Measurements from ENCODE around the gene SORBS1. TPM values are rescaled to one million over a fixed set of nuclear protein-coding genes. Genes with fewer than 3 reads are reported as not detected.
"Not testable (repeated sequence)": the region's sequence is repeated elsewhere in the genome, so short reads cannot be mapped to it uniquely, and the experiment has no call there.

The SORBS1 gene
- total and polyA plus RNA-seq, 9 of the 15 experiments (the other 6 are each of a cell fraction or from before 2014, with no cell fraction given) = 2.0 to 13.3 (median 6.5) TPM

DNA sequence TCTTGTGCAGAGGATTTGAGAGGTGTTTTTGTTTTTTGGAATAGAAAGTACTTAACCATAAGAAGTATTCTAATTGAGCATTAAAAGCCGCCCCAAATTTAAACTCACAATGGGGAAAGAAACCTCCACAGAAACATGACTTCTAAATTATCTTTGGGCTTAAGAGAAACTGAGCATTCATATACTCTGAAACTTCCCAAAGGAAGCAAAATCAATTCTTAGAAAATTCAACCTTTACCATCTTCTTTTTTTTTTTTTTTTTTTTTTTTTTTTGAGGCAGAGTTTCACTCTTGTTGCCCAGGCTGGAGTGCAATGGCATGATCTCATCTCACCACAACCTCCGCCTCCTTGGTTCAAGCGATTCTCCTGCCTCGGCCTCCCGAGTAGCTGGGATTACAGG is 93.5 kb downstream of the SORBS1 start:
- H3K79me2 ChIP-seq (ENCODE audit: control insufficient read depth, insufficient read depth, low read length); H3K9me1 ChIP-seq (ENCODE audit: control insufficient read depth, insufficient read depth, low read length); H3K4me3 ChIP-seq; H3K4me2 ChIP-seq (ENCODE audit: insufficient read depth, low read length); H3K9ac ChIP-seq (ENCODE audit: insufficient read depth in 1 of 2, low read depth in 2 of 2, low read length in 2 of 2); H3K9me3 ChIP-seq (replicated peaks; ENCODE audit: control insufficient read depth, insufficient read depth, low read depth, low read length); H3K36me3 ChIP-seq (ENCODE audit: control insufficient read depth, insufficient read depth, low read length); FAIRE-seq; H3K27me3 ChIP-seq (ENCODE audit: control insufficient read depth in 2 of 2, insufficient read depth in 2 of 2, low read length in 2 of 2); POLR2A ChIA-PET; DNase-seq (ENCODE audit: extremely low read depth in 1 of 4, low spot score in 3 of 4); H3K4me1 ChIP-seq (replicated peaks in 1 of 2; ENCODE audit: control insufficient read depth in 2 of 2, insufficient read depth in 2 of 2, low read length in 2 of 2); ATAC-seq; H4K20me1 ChIP-seq (replicated peaks; ENCODE audit: control insufficient read depth, insufficient read depth, low read length); in situ Hi-C loops (cut with MboI); BruUV-seq (replicated peaks): not testable (repeated sequence)
- H2AFZ ChIP-seq (ENCODE audit: low read depth, low read length) = peak overlapping the region; percentile 85
- intact Hi-C loops (cut with micrococcal nuclease) = loop anchor here (2.0 to 5.0 kb wide), 2 partner anchors 35 to 97 kb away; no protein-coding TSS in a partner anchor
- CTCF ChIA-PET (ENCODE audit: low intra/inter-chr PET ratio) = interaction anchor here (0.6 kb wide), 1 partner anchor 133 kb away, joined by 4 read pairs; no protein-coding TSS in a partner anchor
- H3K27ac ChIP-seq (ENCODE audit: extremely low read depth, low read depth, low read length) = peak overlapping the region; percentile 50; the same call in 2 of the 3 replicates
- WGBS (ENCODE audit: insufficient coverage, low coverage, missing lambda C conversion rate) = 60% methylated on average over 2 of the region's 5 CpGs

DNA sequence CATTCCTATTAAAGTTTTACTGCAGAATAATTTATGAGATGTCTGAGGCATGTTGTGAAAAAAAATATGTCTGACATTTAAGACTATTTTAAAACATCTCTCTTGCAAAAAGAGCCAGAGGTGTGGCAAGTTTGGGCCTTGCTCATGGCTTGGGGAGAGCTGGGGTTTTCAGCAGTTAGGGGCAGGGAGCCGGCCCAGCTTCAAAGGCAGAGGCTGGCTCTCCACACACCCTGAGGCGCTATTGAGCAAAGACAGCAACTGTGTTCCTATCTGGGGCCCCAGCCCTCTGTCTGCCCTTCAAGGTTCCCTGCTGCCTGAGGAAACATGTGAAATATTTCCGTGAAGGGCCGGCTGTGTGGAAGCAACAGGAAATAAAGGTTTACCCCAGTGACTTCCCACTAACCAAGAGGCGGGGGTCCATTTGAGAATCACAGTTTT is 94.0 kb downstream of the SORBS1 start:
- CTCF ChIA-PET (ENCODE audit: low intra/inter-chr PET ratio) = no interaction called here
- DNase-seq (ENCODE audit: extremely low read depth in 1 of 4, low spot score in 3 of 4) = peak; percentile 45 to 83 (median 62)
- TF ChIP-seq, protein P1, sequence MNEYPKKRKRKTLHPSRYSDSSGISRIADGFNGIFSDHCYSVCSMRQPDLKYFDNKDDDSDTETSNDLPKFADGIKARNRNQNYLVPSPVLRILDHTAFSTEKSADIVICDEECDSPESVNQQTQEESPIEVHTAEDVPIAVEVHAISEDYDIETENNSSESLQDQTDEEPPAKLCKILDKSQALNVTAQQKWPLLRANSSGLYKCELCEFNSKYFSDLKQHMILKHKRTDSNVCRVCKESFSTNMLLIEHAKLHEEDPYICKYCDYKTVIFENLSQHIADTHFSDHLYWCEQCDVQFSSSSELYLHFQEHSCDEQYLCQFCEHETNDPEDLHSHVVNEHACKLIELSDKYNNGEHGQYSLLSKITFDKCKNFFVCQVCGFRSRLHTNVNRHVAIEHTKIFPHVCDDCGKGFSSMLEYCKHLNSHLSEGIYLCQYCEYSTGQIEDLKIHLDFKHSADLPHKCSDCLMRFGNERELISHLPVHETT (CRISPR knock-in tag; conservative IDR thresholded peaks at IDR 0.05 in 1 of 2, IDR thresholded peaks at IDR 0.05 in 1 of 2) = no peak
- TF ChIP-seq, protein P2, sequence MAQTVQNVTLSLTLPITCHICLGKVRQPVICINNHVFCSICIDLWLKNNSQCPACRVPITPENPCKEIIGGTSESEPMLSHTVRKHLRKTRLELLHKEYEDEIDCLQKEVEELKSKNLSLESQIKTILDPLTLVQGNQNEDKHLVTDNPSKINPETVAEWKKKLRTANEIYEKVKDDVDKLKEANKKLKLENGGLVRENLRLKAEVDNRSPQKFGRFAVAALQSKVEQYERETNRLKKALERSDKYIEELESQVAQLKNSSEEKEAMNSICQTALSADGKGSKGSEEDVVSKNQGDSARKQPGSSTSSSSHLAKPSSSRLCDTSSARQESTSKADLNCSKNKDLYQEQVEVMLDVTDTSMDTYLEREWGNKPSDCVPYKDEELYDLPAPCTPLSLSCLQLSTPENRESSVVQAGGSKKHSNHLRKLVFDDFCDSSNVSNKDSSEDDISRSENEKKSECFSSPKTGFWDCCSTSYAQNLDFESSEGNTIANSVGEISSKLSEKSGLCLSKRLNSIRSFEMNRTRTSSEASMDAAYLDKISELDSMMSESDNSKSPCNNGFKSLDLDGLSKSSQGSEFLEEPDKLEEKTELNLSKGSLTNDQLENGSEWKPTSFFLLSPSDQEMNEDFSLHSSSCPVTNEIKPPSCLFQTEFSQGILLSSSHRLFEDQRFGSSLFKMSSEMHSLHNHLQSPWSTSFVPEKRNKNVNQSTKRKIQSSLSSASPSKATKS (CRISPR knock-in tag; IDR thresholded peaks at IDR 0.05) = no peak
- 0 out of 2 replicates have a peak, but pooled peaks have one; percentile 28 for TF ChIP-seq SMAD4 (CRISPR knock-in tag; conservative IDR thresholded peaks at IDR 0.05)
- TF ChIP-seq, protein P3, sequence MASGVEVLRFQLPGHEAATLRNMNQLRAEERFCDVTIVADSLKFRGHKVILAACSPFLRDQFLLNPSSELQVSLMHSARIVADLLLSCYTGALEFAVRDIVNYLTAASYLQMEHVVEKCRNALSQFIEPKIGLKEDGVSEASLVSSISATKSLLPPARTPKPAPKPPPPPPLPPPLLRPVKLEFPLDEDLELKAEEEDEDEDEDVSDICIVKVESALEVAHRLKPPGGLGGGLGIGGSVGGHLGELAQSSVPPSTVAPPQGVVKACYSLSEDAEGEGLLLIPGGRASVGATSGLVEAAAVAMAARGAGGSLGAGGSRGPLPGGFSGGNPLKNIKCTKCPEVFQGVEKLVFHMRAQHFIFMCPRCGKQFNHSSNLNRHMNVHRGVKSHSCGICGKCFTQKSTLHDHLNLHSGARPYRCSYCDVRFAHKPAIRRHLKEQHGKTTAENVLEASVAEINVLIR (CRISPR knock-in tag; IDR thresholded peaks at IDR 0.05) = no peak
- TF ChIP-seq, protein P4, sequence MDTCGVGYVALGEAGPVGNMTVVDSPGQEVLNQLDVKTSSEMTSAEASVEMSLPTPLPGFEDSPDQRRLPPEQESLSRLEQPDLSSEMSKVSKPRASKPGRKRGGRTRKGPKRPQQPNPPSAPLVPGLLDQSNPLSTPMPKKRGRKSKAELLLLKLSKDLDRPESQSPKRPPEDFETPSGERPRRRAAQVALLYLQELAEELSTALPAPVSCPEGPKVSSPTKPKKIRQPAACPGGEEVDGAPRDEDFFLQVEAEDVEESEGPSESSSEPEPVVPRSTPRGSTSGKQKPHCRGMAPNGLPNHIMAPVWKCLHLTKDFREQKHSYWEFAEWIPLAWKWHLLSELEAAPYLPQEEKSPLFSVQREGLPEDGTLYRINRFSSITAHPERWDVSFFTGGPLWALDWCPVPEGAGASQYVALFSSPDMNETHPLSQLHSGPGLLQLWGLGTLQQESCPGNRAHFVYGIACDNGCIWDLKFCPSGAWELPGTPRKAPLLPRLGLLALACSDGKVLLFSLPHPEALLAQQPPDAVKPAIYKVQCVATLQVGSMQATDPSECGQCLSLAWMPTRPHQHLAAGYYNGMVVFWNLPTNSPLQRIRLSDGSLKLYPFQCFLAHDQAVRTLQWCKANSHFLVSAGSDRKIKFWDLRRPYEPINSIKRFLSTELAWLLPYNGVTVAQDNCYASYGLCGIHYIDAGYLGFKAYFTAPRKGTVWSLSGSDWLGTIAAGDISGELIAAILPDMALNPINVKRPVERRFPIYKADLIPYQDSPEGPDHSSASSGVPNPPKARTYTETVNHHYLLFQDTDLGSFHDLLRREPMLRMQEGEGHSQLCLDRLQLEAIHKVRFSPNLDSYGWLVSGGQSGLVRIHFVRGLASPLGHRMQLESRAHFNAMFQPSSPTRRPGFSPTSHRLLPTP (IDR thresholded peaks at IDR 0.05; ENCODE audit: borderline replicate concordance, extremely low read depth, insufficient read length) = no peak

More for the DNA sequence above, 94.0 kb downstream of the SORBS1 start:
- Histone ChIP-seq H3K9ac (ENCODE audit: insufficient read depth in 1 of 2, low read depth in 2 of 2, low read length in 2 of 2) (no peak overlapping the region), H3K36me3 (ENCODE audit: control insufficient read depth, insufficient read depth, low read length) (no peaks in the 10 kb centered on the region), H3K9me3 (replicated peaks; ENCODE audit: control insufficient read depth, insufficient read depth, low read depth, low read length) (no peaks in the 10 kb centered on the region), H3K4me1 (replicated peaks in 1 of 2; ENCODE audit: control insufficient read depth in 2 of 2, insufficient read depth in 2 of 2, low read length in 2 of 2) (peaks cover 0 to 3% of the 10 kb centered on the region in 2 experiments; a peak in 3 of 5 replicates), H3K4me2 (ENCODE audit: insufficient read depth, low read length) (no peak overlapping the region), H3K27ac (ENCODE audit: extremely low read depth, low read depth, low read length) (peak overlapping the region; percentile 50; the same call in 2 of the 3 replicates), H3K4me3 (no peak overlapping the region), H4K20me1 (replicated peaks; ENCODE audit: control insufficient read depth, insufficient read depth, low read length) (no peaks in the 10 kb centered on the region), H2AFZ (ENCODE audit: low read depth, low read length) (peak overlapping the region; percentile 85), H3K27me3 (ENCODE audit: control insufficient read depth in 2 of 2, insufficient read depth in 2 of 2, low read length in 2 of 2) (no peaks in the 10 kb centered on the region), H3K9me1 (ENCODE audit: control insufficient read depth, insufficient read depth, low read length) (no peaks in the 10 kb centered on the region), H3K79me2 (ENCODE audit: control insufficient read depth, insufficient read depth, low read length) (no peaks in the 10 kb centered on the region)
- ATAC-seq (peak; percentile 100), FAIRE-seq (peak; percentile 92)
- in situ Hi-C loops (cut with MboI) (no loop called here), intact Hi-C loops (cut with micrococcal nuclease) (loop anchor here (2.0 to 5.0 kb wide), 2 partner anchors 35 to 98 kb away; no protein-coding TSS in a partner anchor)
- POLR2A ChIA-PET = interaction anchor here (0.6 kb wide), 1 partner anchor 382 kb away, joined by 3 read pairs; no protein-coding TSS in a partner anchor
- 2% methylated on average over 5 of the region's 5 CpGs for WGBS (ENCODE audit: insufficient coverage, low coverage, missing lambda C conversion rate)
- no TSS peak for BruUV-seq (replicated peaks)
